OCI-LY7 (cell line): Measurements from ENCODE around the gene EXOSC7.

Source experiments
- EZH2phosphoT487 ChIP-seq: fragments of 200-600 bp; sonication (generic); IDR thresholded peaks from 2 replicates; pipeline ENCODE4 v1.6.1; 2018; ENCODE audit warnings: low read depth, borderline replicate concordance, mild to moderate bottlenecking, mixed run types, antibody characterized with exemption, low read length, moderate library complexity, mixed read lengths
- TF ChIP-seq, protein P1 (sequence below): fragments of 200-600 bp; sonication (generic); conservative IDR thresholded peaks from 2 replicates; pipeline ENCODE4 v1.5.1; 2014; ENCODE audit warnings: mild to moderate bottlenecking, antibody characterized with exemption, low read length, moderate library complexity, mixed read lengths

- TF ChIP-seq, protein P1, sequence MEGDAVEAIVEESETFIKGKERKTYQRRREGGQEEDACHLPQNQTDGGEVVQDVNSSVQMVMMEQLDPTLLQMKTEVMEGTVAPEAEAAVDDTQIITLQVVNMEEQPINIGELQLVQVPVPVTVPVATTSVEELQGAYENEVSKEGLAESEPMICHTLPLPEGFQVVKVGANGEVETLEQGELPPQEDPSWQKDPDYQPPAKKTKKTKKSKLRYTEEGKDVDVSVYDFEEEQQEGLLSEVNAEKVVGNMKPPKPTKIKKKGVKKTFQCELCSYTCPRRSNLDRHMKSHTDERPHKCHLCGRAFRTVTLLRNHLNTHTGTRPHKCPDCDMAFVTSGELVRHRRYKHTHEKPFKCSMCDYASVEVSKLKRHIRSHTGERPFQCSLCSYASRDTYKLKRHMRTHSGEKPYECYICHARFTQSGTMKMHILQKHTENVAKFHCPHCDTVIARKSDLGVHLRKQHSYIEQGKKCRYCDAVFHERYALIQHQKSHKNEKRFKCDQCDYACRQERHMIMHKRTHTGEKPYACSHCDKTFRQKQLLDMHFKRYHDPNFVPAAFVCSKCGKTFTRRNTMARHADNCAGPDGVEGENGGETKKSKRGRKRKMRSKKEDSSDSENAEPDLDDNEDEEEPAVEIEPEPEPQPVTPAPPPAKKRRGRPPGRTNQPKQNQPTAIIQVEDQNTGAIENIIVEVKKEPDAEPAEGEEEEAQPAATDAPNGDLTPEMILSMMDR = no peak
- TF ChIP-seq EZH2phosphoT487 = no peak
Observed at GRCh38 chr3:45008117-45008516, 32.1 kb downstream of the EXOSC7 start.
